Renal cortex interstitium (tissue), 11 donors: ENCODE results near the gene NUBPL. TPM values are rescaled to one million over a fixed set of nuclear protein-coding genes. Genes with fewer than 3 reads are reported as not detected.
"Not testable (repeated sequence)": the region's sequence is repeated elsewhere in the genome, so short reads cannot be mapped to it uniquely, and the experiment has no call there.

Experiments
- DNase-seq, 11 donors: peaks; one replicate each; pipeline ENCODE4 v3.0.0-alpha.2; 2013; ENCODE audit warnings: low read depth in 9 of 11, low spot score in 4 of 11; ENCODE audit errors: extremely low read depth in 1 of 11
- polyA plus RNA-seq, 3 donors: library from polyadenylated mRNA; unstranded; fragments of 120-200 nt; gene quantifications; one replicate each; pipeline ENCODE4 v1.2.1, GENCODE V29; 2013; ENCODE audit not compliant: insufficient read length in 3 of 3

Gene NUBPL
- polyA plus RNA-seq, 3 donors, result 14.3 to 18.5 (median 16.0) TPM

DNA sequence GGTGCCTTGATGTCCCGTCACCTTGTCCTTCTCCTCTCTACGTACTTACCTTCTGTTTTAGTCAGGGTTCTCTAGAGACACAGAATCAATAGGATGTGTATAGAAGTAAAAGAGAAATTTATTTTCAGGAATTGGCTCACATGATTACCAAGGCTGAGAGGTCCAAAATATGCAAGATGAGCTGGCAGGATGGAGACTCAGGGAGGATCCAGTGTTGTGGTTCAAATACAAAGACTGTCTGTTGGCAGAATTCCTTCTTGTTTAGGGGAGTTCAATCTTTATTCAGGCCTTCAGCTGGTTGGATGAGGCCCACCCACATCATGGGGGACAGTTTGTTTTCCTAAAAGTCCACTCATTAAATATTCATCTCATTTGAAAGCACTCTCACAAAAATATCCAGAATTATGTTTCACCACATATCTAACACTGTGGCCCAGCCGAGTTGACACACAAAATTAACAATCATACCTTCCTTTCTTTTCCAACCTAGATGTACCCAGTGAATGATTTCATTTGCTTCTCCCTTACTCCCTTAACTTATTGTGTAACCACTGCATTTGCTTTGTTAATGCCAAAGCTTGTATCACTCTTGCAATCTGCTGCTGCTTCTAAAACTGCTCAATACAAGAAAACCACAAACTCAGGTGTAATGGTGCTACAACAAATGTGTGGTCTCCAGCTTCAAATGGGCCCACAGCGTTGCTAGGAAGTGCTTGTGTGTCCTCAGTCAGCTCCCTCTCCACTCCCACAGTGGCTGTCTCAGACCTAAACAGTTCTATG, 320.5 kb downstream of the NUBPL start:
- no peak for DNase-seq

DNA sequence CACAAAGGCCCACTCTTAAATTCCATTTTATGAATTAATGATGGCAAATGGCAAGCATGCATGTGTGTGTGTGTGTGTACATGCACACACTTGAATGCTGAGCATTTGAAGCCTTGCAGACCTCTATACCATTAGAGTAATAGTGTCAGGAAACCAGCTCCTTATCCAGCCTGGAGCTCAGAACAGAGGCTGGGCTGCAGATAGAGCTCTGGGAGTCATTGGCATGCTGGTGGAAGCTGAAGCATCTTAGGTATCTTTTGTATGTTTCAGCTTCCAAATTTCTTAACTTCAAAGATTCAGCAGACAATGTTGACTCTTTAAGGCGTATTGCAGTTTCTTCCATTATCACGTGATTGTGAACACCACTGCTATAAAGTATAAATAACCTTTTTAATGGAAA, 323.0 kb downstream of the NUBPL start:
- DNase-seq, result no peak

DNA sequence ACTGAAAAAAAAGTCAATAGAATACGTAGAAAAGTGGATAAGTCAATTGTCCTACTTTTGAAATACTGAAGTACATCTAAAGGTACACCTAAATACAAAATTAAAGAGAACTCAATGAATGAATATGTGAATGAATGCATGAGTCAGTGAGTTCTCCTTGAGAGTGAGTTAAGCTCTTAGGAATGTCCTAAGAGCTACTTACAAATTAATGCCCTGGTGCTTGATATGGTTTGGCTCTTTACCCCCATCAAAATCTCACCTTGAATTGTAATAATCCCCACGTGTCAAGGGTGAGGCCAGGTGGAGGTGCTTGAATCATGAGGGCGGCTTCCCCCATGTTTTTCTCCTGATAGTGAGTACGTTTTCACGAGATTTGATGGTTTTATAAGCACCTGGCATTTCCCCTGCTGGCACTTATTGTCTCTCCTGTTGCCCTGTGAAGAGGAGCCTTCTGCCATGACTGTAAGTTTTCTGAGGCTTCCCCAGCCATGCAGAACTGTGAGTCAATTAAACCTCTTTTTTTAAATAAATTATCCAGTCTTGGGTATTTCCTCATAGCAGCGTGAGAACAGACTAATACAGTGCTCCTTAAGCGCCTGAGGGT, 323.7 kb downstream of the NUBPL start:
- no peak for DNase-seq

DNA sequence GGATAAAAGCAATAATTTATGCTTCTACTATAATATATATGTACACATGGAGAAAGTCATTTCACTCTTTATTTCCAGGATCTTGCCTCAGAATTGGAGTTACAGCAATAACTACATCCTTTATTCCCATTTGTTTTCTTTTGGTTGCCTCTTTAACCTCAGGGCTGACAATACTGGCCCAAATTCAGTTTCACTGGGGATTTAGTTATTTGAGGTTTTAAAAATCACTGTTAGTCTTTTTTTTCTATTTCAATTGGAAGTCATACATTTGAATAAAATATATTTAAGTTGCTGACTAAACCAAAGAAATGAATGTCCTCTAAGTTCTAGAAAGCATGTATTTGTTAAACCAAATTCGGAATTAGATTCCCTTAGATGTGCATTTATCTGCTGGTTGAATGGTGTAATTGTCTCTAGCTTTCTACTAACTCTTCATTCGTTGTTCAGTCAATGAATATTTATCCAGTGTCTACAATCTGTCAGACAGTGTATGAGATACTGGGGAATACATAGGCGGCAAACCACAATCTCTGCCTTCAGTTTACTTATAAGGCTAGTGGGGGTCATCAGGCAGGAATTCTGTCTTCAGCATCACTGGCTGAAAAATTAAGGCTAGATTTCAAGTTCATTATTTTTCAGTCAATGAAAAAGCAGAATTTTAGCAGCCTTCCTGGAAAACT, 325.1 kb downstream of the NUBPL start:
- no peak for DNase-seq

DNA sequence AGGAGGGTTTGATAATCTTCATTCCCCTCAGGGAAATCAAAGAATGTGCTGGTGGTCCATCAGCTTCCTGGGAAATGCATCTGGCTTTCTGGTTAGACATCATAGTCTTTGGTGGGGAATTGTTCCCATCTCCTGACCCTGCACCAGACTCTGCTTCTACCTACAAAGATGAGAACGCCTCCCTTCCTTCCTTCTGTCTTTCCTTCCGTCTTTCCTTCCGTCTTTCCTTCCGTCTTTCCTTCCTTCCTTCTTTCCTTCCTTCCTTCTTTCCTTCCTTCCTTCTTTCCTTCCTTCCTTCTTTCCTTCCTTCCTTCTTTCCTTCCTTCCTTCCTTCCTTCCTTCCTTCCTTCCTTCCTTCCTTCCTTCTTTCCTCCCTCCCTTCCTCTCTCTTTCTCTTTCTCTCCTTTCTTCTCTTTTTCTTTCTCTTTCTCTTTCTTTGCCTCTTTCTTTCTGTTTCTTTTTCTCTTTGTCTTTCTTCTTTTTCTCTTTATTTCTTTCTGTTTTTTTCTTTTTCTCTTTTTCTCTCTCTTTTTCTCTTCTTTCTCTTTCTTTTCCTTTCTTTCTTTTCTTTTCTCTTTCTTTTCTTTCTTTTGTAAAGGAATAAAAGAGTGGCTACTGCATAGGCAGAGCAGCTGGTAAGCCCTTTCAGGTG, 326.9 kb downstream of the NUBPL start:
- DNase-seq, result no peak

DNA sequence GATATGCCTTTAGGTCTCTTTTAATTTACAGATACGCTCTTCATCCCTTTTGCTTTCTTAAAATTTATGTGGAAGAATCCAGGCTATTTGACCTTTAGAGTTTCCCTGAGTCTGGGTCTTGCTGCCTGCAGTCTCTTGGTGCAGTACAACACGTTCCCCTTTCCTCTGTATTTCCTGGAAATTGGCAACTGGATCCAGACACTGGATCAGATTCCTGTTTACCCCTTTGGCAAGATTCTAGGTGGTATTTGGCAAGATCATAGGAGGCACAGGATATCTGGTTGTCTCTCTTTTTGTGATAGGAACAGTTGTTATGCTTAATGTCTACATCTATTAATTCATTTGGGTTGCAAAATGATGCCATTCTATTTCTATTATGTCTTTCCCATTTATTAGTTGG, 328.1 kb downstream of the NUBPL start:
- DNase-seq, result no peak

DNA sequence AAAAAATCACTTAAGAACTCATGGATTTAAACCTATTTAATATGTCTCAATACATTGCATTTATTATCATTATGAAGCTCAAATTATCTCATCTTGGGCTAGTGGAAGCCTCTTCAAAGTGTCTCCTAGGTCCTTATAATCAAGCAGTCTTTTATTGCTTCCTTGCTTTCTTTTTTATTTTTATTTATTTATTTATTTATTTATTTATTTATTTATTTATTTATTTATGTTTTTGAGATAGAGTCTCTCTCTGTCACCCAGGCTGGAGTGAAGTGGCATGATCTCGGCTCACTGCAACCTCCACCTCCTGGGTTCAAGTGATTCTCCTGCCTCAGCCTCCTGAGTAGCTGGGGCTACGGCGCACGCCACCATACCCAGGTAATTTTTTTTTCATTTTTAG, 329.0 kb downstream of the NUBPL start:
- not testable (repeated sequence) for DNase-seq

DNA sequence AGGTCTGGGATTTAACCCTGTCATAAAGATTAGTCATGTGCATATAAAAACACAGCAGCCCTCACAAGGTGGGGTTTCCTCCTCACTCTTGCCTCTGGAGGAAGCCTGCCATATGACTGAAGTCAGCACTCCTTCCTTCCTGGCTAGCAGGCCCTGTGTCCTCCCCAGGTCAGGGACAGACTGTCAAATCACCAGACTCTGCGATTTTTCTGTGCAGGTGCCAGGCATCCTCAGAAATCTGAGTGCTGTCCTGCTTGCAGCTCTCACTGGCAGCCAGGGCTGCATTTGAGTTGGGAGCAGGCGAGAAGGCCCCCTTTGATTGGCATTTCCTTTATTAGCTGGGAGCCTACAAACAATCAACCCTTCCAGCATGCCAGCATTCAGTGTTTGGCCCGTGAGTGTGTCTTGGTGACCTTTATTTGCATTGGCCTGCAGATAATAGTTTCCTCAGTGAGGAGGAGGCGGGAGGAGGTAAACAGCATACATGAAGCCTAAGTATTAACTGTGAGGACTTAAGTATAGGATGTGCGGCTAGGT, 332.1 kb downstream of the NUBPL start:
- peak in 4 of 11 donors; percentile 9 to 29 (median 20) for DNase-seq

DNA sequence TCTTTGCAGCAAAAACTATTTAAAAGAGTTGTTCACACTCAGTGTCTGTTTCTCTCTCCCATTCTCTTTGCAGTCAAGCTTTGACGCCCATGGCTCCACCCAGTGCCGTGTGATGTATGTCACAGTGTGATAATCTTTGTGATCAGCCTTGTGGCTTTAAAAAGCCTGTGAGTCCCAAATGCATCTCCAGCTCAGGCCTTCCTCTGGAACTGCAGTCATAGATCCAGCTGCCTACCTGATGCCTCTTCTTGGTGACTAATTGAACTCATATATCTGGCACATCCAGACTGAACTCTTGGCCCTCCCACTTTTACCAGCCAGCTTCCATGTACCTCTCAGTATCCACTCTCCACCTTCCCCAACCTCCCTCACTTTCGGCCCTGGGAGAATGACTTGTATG, 333.1 kb downstream of the NUBPL start:
- no peak for DNase-seq

DNA sequence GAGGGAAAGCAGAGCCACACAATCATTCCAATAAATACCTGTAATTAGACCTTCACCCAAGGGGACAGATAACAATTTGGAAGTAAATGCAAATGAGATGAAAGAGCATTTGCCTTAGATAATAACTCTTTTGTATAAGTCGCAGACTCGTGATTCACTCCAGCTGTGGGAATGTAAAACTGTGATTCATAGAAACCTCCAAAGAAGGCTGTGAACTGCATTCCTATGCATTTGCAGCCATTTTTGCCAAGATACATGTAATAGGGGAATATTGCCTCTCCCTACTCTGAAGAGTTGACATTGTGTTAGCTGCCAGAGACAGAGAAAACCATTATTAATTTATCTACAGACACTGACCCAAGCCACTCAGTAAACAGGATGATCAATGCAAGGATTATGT, 334.0 kb downstream of the NUBPL start:
- DNase-seq, result peak in 5 of 11 donors; percentile 16 to 37 (median 20)

DNA sequence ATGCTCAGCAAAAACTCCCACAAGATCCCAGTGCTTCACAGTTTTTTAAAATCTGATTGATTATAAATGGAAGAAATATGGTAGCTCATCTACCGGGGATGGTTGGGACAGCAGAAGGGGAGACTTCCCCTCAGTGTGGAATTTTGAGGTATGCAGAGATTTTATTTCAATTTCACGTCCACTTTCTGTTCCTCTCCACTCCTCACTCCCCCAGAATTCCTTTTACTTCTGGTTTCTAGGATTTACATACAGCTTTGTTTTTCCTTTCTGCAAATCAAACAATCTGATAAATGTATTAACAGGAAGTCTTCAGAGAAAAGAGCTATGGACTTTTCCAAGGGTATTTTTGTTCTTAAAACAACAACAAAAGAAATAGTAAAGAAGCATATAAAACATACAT, 334.4 kb downstream of the NUBPL start:
- DNase-seq, result no peak

DNA sequence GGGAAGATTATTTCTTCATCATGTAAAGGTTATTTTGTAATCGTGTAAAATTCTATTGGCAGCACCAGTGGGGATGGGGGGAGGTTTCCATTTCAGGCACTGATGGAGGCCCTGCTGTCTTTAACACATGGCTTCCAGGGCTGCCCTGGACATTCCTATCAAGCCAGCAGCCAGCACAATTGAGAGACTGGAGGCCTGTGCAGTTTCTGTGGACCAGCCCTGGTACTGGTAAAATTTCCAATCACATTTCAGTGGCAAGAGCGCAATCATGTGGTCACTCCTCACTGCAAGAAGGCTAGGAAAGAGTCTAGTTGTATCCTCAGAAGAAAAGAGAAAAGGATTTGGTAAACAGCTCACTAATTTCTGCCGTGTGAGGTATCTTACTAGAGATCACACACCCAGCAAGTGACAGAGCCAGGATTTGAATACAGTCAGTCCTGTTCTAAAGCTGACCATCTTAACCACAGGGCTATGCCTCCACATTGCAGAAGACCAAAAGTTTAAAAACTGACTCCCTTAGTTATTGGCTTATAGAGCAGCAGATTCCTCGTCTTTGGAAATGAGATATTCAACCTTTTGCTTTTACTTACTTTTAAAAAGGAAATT, 336.5 kb downstream of the NUBPL start:
- no peak for DNase-seq

DNA sequence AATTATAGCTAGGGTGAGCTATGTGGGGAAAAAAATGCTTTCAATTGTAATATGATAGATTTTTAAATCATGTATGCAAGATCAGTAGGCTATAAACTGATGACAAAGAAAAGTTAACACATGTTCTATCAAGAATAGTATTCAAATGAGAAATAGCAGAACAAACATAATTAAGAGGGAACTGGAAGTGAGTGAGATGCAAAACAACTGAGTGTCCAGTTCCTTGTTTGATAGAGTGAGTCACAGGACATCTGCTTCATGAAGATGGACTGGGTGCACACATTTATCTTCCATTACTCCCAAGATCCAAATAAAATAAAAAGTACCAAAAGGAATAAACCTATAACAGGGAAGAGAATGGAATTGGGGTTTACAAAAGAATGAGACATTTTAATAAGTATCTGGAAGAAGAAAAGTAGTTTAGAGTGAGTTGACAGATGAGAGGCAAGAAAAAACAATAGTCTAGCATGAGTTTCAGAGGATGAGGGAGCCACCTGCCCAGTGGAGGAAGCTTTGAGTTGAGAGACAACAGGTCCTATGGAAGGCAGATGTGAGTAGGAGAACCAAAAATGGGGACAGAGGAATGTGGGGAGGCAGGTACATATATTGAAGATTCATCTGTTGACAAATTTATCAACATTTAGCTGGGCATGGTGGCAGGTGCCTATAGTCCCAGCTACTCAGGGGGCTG, 337.8 kb downstream of the NUBPL start:
- DNase-seq, result no peak

DNA sequence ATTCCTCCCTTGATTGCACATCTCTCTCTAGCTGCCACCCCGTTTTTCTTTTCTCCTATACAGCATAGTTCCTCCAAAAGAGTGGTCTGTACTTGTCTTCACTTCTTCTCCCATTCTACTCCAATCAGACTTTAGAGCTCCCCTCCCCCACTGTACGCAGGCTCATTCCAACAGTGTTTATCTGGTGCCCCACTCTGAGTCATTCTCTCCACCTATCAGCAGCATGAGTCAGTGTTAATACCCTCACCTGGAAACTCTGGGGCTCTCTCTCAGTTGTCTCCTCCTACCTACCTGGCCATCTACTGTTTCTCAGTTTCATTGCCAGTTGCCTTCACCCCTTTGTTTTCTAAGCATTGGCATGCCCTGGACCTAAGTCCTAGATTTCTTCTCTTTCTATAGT, 340.8 kb downstream of the NUBPL start:
- DNase-seq, result no peak

DNA sequence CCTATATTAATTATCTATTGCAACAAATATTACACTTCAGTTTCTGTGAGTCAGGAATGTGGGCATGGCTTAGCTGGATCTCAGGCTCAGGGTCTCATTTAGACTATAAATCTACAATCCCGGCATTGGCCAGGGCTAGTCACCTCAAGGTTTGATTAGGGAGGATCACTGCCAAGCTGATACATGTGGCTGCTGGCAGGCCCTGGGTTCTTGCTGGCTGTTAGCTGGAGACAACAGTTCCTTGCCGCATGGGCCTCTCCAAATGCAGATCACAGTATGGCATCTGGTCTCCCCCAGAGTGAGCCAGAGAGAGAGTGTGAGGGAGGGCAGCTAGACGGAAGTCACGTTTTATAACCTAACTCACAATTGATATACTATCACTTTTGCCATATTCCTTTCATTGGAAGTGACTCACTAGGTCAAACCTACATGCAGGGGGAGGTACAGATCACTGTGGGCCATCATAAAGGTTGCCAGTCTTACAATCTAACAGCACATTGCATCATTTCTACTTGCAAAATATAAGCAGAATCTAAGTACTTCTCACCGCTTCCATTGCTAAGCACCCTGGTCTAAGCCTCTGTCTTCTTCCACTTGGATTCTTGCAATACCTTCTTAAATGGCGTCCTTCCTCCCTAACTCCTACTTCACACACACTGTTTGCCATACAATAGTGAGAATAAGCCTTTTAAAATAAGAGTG, 341.9 kb downstream of the NUBPL start:
- DNase-seq, result no peak

DNA sequence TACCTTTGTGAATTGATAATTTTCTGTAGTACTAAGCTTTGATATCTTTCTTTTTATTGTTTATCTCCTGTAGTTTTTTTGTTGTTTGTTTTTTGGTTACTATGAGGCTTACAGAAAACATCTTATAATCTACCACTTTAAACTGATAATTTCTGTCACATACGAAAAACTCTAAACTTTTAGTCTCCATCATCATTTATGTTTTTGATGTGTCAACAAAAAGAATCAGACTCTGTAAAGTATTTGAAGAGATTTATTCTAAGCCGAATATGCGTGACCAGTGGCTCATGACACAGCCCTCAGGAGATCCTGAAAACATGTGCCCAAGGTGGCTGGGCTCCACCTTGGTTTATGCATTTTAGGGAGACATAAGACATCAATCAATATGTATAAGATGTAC, 348.8 kb downstream of the NUBPL start:
- no peak for DNase-seq
